Activated CD4-positive, alpha-beta T cell treated with anti-CD3 and anti-CD28 coated beads, Interleukin-10, Interleukin-2, amounts not matched to agents 100 ng/mL and 50 ng/mL, durations not matched to agents 16 hours and 8 hours (primary cell): ENCODE data around the gene C1orf198.

Experiments used
- DNase-seq: peaks from one replicate; pipeline ENCODE4 v3.0.0-alpha.2; 2020

Gene C1orf198

GRCh38 chr1:230891413-230891812 lies 23.1 kb upstream of the C1orf198 start:
- no peak for DNase-seq

DNA sequence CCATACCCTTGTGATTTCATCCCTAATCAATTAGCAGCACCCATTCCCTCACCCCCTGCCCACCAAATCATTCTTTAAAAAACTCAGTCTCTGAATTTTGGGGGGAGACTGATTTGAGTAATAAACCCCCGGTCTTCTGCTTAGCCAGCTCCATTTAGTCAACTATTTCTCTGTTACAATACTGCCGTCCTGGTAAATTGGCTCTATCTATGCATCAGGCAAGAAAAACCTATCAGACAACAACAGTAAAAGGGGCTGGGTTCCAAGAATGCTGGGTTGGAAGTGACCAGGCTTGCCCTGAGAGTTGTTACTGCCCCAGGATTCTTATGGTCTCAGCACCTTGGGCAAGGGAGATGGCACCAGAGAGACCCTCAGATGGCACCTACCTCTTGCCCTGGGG lies 16.3 kb upstream of the C1orf198 start:
- no peak for DNase-seq

DNA sequence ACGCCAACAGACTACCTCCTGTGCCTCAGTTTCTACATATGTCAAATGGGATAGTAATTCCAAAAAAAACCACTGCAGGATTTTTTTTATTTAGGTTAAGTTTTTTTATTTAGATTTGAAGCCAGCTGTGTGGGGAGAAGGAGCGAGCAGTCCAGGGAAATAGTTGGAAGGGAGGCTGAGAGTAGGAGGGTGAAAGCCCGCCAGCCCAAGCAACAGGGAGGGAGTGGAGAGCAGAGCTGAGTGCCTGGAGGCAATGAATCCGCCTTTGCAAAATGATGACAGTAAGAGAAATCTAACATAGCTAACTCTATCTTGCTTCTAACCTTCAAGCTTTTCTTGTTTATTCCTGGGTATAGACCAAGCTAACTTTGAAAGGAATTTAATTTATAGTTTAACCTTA lies 15.6 kb upstream of the C1orf198 start:
- no peak for DNase-seq

DNA sequence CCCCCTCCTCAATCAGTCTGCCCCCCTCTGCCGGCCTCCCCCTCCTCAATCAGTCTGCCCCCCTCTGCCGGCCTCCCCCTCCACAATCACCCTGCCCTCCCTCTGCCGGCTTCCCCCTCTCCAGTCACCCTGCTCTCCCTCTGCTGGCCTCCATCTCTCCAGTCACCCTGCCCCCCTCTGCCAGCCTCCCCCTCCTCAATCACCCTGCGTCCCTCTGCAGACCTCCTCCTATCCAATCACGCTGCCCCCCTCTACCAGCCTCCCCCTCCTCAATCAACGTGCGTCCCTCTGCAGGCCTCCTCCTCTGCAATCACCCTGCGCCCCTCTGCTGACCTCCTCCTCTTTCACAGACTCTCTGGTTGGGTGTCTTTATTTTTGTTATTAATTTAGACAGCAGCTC lies 11.5 kb upstream of the C1orf198 start:
- no peak for DNase-seq

GRCh38 chr1:230878591-230878990 lies 10.3 kb upstream of the C1orf198 start:
- no peak for DNase-seq

DNA sequence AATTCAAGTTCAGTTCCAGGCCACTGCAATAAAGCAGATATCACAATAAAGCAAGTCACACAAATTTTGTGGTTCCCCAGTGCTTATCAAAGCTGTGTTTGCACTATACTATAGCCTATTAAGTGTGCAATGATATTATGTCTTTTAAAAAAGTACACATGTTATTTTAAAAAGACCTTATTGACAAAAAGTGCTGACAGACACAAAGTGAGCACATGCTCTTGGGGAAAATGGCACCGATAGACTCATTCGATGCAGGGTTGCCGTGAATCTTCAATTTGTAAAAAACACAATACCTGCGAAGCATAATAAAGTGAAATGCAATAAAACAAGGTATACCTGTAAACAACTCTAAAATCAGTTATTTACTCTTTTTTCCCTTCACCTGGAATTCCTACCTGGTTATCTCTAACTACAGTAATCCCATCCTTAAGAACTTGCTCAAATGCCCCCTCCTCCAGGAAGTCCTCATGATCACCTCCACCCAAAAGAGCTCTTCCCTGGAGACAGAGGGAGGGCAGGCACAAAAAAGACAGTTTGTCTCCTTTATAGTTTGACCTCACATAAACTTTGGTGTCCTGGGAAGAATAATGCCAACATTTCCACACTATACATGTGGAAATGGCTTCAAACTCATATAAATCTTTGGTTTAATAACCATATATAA lies 9.7 kb upstream of the C1orf198 start:
- DNase-seq, result no peak

GRCh38 chr1:230877146-230877923 lies 9.0 kb upstream of the C1orf198 start:
- DNase-seq, result no peak

DNA sequence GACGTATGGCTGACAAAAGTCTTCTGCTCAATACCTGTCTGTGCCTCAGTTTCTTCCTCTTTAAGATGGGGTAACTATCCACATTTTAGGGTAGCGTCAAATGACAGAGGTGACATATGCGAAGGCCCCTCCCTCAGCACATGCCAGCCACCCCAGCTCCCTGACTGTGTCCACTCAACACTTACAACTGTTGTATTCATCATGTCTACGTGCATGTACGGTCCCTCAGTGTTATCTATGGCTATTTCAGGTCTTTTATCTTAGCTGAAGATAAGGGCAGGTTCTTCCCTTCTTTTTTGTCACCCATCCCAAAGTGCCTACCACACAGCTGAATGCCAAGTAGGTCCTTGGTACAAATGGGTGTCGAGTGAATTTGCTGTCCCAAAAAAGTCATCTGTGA lies 8.3 kb upstream of the C1orf198 start:
- no peak for DNase-seq

GRCh38 chr1:230875370-230875769 lies 7.0 kb upstream of the C1orf198 start:
- no peak for DNase-seq

GRCh38 chr1:230870916-230871315 lies 2.6 kb upstream of the C1orf198 start:
- no peak for DNase-seq

GRCh38 chr1:230869500-230869899 lies 1.2 kb upstream of the C1orf198 start:
- no peak for DNase-seq

- DNase-seq, result no peak
Observed at GRCh38 chr1:230868736-230869385, 540 bp upstream of the C1orf198 start.

- DNase-seq, result peak; percentile 6
Observed at GRCh38 chr1:230867101-230867902, 1.0 kb downstream of the C1orf198 start.

DNA sequence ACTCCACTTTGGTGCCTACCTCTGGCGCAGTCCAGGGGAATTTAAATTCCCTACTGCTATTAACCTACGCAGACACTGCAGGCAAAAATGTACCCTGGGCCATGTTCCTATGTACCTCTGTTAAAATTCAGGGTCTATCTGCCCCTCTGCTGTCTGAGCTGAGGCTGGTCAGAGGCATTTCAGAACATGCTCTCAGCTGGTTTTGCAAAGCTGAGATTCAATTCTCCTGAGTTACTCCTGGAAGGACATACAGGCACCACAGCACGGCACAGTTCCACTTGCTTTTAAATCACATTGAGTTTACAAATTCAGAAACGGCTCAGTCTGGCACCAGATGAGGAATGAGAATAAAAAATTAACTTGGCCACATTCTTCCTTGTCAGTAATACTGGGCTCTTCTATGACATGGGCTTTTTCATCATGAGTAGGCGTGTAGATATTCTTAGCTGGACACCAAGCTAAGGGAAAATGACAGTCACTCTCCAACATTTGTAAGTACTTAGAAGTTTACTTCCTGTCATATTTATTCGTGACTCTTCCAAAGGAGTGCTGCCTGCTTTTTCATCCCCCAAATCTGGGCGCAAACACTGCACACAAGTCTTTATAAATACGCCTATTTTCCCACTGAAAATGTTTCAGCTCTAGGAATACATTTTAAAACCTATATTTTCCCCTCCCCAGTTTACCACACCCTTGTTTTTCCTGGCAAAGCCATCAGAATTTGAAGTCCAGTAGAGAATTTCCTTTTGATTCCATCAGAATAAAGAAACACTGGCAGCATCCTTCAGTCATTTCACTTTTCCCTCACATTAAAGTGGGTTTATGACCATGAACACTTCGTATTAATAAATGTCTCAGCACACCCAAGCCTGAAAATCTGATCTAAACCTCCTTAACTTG lies 1.9 kb downstream of the C1orf198 start:
- no peak for DNase-seq

GRCh38 chr1:230865062-230865817 lies 3.1 kb downstream of the C1orf198 start:
- no peak for DNase-seq

DNA sequence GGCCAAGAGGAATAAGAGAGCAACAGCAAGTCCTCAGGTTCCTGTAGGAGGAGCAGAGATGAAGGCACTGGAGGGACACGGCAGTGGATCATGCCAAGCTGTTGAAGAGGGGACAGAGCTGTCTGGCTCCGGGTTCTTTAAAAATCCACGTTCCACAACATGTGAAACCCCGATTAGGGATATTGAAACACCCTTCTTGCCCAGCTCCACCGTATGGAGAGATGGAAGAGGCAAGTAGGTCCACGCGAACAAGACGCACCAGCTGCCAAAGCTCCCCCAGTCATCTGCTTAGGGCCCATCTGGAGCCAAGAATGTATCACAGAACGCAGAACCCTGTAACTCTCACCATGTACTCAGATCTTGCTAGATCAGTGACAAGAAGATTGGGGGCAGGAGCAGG lies 3.9 kb downstream of the C1orf198 start:
- DNase-seq, result no peak

- no peak for DNase-seq
Observed at GRCh38 chr1:230863449-230863848, 4.9 kb downstream of the C1orf198 start.

- DNase-seq, result no peak
Observed at GRCh38 chr1:230861970-230862595, 6.2 kb downstream of the C1orf198 start.

DNA sequence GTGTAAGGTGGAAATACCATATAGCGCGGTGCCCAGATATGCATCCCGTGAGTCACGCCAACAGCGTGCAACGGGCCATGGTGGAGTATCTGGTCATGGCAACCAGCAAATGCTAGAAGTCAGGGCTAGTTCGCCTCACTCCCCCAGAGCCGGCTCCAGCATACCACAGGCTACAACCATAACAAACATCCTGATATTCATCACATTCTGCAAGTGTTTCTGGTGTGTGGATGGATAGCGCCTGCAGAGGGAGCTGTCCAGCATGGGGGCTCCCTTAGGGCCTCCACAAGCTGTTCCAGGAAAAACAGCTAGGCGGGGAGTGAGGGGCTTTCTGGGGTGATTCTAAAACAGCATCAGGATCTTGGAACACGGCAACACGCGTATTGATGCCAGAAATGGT lies 6.8 kb downstream of the C1orf198 start:
- DNase-seq, result no peak

GRCh38 chr1:230860617-230861384 lies 7.5 kb downstream of the C1orf198 start:
- DNase-seq, result peak; percentile 23
